Subcutaneous adipose tissue (tissue), 4 donors: ENCODE data around the gene AUTS2. TPM values are rescaled to one million over a fixed set of nuclear protein-coding genes. Genes with fewer than 3 reads are reported as not detected.

Experiments
- CTCF ChIP-seq: fragments of 450-650 bp; IDR thresholded peaks from one replicate; pipeline ENCODE4 v1.5.1; 2016; ENCODE audit warnings: low read depth, mild to moderate bottlenecking, control low read depth, antibody characterized with exemption, moderate library complexity
- total RNA-seq, 4 donors: library from RNA; depleted of rRNA; stranded (reverse); fragments of >200 nt; gene quantifications; one replicate each; pipeline ENCODE4 v1.1.0, GENCODE V29; 2016

AUTS2 gene
- total RNA-seq, 4 donors from 2014 or later = 22.4 to 46.9 (median 27.4) TPM

DNA sequence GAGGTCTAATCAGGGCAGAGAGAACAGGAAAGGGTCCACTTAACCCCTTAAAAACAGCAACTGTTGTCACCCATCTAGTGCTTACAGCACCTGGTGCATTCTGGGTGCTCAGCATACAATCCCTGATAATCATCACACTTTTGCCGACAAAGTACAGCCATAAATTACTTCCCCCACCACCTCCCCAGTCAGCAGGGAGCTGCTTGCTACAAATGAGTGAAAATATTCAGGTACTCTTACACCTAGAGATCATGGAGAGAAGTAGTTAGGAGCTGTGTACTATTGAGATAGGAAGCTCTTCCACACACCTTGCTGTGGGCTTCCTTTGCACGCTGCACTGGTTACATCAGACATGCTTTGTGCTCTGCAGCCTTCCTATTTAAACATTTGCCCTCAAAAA lies 810.2 kb downstream of the AUTS2 start:
- no peak for TF ChIP-seq CTCF

DNA sequence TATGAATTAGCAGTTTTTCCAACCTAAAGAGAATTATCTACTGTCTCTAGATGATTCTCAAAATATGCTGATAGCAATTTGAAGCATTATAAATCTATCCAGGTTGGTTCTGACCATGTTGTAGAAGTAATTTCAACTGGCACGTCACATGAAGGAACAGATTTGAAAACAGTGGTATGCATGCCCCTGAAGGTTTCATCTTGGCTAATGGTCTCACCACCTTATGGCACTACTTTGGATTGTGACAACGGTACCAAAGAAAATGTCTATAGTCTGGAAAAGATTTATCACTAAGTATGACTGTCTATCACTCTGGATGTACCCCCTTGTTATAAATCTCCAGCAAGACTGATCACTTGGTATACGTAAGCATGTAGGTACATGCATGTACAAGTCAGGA lies 810.6 kb downstream of the AUTS2 start:
- TF ChIP-seq CTCF = no peak

- TF ChIP-seq CTCF = no peak
Measured at GRCh38 chr7:70410134-70410750, 812.0 kb downstream of the AUTS2 start.

DNA sequence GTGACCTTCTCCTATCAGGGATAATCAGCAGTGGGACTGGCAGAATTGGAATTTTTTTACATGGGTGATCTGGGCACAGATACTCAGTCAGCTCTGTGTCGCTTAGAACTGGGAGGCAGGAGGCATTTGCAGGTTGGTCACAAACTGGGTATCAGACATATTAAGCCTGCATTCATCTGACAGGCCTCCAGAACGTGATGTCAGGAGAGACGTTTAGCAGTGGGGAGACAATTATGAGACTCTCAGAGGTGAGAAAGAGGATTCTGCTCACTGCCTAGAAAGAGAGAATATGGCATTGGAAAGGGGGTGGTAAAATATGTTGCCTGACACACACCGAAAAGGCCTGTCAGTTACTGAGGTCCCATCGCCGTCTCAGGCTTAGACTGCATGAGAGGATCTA lies 816.1 kb downstream of the AUTS2 start:
- no peak for TF ChIP-seq CTCF

DNA sequence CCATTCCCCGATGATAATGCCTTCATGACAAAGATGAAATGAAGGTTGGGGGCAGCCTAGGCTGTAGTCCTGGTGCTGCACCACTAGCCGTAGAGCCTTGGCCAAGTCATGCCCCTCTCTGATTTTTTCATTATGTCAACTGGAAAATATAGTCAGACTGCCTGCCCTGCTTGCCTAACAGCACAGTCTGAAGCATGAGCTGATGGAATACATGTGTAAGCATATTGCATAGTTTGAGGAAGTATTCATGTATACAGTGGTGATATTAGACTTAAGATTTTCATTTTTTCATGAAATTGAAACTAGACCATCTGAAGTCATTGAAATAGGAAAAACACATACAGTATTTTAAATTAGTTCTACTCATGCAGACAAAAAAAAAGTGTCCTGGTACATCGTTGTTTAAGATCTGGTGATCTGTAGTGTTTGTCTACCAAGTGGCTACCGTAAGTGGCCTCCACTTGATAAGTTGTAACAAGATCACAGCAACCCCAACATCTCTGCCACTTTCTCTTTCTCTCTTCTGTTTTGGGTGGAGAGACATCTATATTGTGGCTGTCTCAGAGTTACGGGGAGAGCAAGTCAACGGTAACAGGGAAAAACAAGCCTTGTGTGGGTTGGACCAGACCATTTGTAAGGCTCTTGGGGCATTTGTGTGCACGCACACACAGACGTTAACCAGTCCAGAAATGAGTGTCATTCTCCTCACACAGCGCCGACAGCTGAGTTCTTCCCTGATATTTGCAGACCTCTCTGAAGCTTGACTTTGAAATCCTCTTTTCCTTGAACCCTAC lies 817.1 kb downstream of the AUTS2 start:
- no peak for TF ChIP-seq CTCF

- TF ChIP-seq CTCF = no peak
Measured at GRCh38 chr7:70416347-70416985, 818.2 kb downstream of the AUTS2 start.

DNA sequence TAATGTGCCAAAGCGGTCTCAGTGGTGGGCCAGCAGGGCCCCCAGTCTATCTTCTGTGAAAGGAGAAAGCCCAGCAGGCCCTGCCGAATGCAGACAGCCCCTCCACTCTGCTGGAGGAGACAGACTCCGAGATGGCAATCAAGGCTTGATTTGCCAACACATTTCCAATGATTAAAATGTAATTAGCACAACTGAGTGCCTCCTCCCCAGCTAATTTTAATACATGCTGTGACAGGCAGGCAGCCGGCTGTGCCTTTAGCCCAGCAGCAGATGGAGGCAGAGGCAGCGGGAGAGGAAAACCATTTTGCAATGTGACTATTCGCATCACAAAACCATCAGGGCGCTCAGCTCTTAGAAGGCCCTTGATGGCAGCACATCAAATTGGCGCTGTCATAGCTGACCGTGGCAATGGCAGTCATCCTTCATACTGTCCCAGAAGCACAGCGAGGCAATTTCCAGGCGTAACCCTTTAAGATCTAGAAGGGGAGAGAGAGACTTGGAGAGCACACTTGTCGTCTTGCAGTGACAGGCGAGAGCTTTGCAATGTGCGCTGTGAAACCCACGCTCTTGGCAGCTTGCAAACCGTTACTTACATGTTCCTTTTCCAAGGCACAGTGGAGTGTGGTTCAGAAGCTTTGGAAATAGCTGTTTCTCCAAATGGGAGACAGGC lies 818.8 kb downstream of the AUTS2 start:
- TF ChIP-seq CTCF = no peak
